GM12892 (cell line): ENCODE measurements around the gene MGAT5.

ENCODE experiments used
- POLR2A ChIP-seq: IDR thresholded peaks from 2 replicates; pipeline ENCODE4 v1.6.1; 2011; ENCODE audit warnings: low read depth, low read length, control low read depth
- POLR2AphosphoS5 ChIP-seq: IDR thresholded peaks from 2 replicates; pipeline ENCODE4 v1.6.1; 2011; ENCODE audit warnings: low read depth, low read length, control low read depth
- TAF1 ChIP-seq: IDR thresholded peaks from 2 replicates; pipeline ENCODE4 v1.6.1; 2011; ENCODE audit warnings: low read depth, mild to moderate bottlenecking, control low read depth, low read length, borderline replicate concordance

GRCh38 chr2:134262684-134263083, 8.8 kb downstream of the MGAT5 start:
- TF ChIP-seq POLR2A (no peak), POLR2AphosphoS5 (no peak), TAF1 (no peak)
